HG03571 (cell line): ENCODE measurements around the gene FUBP1.
"Not testable (repeated sequence)": the region's sequence is repeated elsewhere in the genome, so short reads cannot be mapped to it uniquely, and the experiment has no call there.

Source experiments
- ATAC-seq: cut with Tn5 transposase; IDR thresholded peaks from one replicate; pipeline ENCODE4 v1.9.1; 2021; ENCODE audit not compliant: unreplicated experiment

FUBP1 gene

GRCh38 chr1:77987919-77988318 lies 9.0 kb upstream of the FUBP1 start:
- ATAC-seq: no peak

GRCh38 chr1:77986810-77987209 lies 7.9 kb upstream of the FUBP1 start:
- no peak for ATAC-seq

GRCh38 chr1:77984629-77985028 lies 5.8 kb upstream of the FUBP1 start:
- no peak for ATAC-seq

- ATAC-seq: no peak
These were observed 5.1 kb upstream of the FUBP1 start for GRCh38 chr1:77983997-77984355.

GRCh38 chr1:77983352-77983996 lies 4.6 kb upstream of the FUBP1 start:
- not testable (repeated sequence) for ATAC-seq

GRCh38 chr1:77978293-77978968 lies 441 bp downstream of the FUBP1 start:
- ATAC-seq: peak; percentile 69

- ATAC-seq: no peak
These were observed 931 bp downstream of the FUBP1 start for GRCh38 chr1:77977989-77978292.

GRCh38 chr1:77976433-77977076 lies 2.3 kb downstream of the FUBP1 start:
- ATAC-seq: no peak

- ATAC-seq: no peak
These were observed 3.0 kb downstream of the FUBP1 start for GRCh38 chr1:77975907-77976306.

- ATAC-seq: no peak
These were observed 3.5 kb downstream of the FUBP1 start for GRCh38 chr1:77975386-77975785.

GRCh38 chr1:77972080-77972479 lies 6.8 kb downstream of the FUBP1 start:
- ATAC-seq: no peak

GRCh38 chr1:77970192-77970591 lies 8.7 kb downstream of the FUBP1 start:
- no peak for ATAC-seq

GRCh38 chr1:77966291-77966690 lies 12.6 kb downstream of the FUBP1 start:
- no peak for ATAC-seq

GRCh38 chr1:77961392-77961791 lies 17.5 kb downstream of the FUBP1 start:
- no peak for ATAC-seq

- ATAC-seq: no peak
These were observed 20.0 kb downstream of the FUBP1 start for GRCh38 chr1:77958850-77959249.

- ATAC-seq: no peak
These were observed 20.5 kb downstream of the FUBP1 start for GRCh38 chr1:77958391-77958790.

GRCh38 chr1:77956464-77956863 lies 22.4 kb downstream of the FUBP1 start:
- no peak for ATAC-seq

- no peak for ATAC-seq
These were observed 23.2 kb downstream of the FUBP1 start for GRCh38 chr1:77955709-77956108.

- ATAC-seq: no peak
These were observed 24.4 kb downstream of the FUBP1 start for GRCh38 chr1:77954521-77954920.

- ATAC-seq: no peak
These were observed 25.0 kb downstream of the FUBP1 start for GRCh38 chr1:77953907-77954306.

GRCh38 chr1:77951328-77951727 lies 27.5 kb downstream of the FUBP1 start:
- ATAC-seq: no peak

- no peak for ATAC-seq
These were observed 28.0 kb downstream of the FUBP1 start for GRCh38 chr1:77950873-77951272.
